Heart left ventricle (tissue), 13 donors: ENCODE measurements around the gene SH3PXD2A.

Source experiments
- POLR2A ChIP-seq, 2 donors: fragments of 450-650 bp; IDR thresholded peaks; one replicate each; pipeline ENCODE4 v1.6.1; 2017; ENCODE audit warnings: antibody characterized with exemption in 2 of 2, mild to moderate bottlenecking in 2 of 2, moderate library complexity in 2 of 2
- TF ChIP-seq, protein P1 (sequence below), 12 donors: fragments of 200-600 bp; sonication (generic) in 4 of 12; IDR thresholded peaks; one replicate each; pipeline versions ENCODE4 v1.5.0 to v1.8.0; 2018 to 2022; ENCODE audit warnings: antibody characterized with exemption in 12 of 12, mild to moderate bottlenecking in 5 of 12
- donor health status: ischemic (EF 13 %, LVEDD 7.1; RV severe dilation, severe dysfunction).
- donor health status: DM: no; HTN: yes; CAD: no.
- donor health status: DM: no; HTN: no; CAD: no.
- donor health status: ischemic (EF 25% LVEDD 6.9; RV normal size, moderate dysfunction).
- donor health status: ischemic (EF 25% LVEDD 5.7; RV mildly dilated, moderate dysfunction).
- donor health status: ischemic (EF 35%, LVEDD 5.7; RV mildly dilated, moderate dysfunction).
- donor health status: nonischemic (EF 11% LVEDD 7.7; RV severe dilation, severe dysfunction).
- donor health status: DM: yes; HTN: yes; CAD: no.
- donor health status: PGD.
- donor health status: ischemic (EF 29% LVEDD 5.4; RV normal size, mild dysfunction).
- donor health status: nonischemic (EF 23%, LVEDD 6.1; RV moderate dilation, normal function).

DNA sequence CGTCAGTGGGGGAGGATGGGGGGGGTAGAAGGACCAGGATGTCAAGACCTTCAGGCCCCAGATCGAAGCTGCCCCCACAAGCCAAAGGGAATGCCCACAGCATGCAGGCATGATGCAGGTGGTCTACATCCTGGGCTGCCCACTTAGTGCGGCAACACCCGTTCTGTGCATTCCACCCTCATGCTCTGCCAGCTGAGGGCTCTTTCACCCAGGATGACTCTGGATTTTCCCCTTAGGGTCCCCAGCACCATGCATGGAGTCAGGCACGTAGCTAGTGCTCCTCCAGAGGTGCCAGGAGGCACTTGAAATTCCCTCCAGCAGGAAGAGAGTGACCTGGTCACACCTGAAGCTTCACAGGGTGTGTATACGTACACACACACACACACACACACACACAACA is 66.2 kb downstream of the SH3PXD2A start:
- TF ChIP-seq, protein P1, sequence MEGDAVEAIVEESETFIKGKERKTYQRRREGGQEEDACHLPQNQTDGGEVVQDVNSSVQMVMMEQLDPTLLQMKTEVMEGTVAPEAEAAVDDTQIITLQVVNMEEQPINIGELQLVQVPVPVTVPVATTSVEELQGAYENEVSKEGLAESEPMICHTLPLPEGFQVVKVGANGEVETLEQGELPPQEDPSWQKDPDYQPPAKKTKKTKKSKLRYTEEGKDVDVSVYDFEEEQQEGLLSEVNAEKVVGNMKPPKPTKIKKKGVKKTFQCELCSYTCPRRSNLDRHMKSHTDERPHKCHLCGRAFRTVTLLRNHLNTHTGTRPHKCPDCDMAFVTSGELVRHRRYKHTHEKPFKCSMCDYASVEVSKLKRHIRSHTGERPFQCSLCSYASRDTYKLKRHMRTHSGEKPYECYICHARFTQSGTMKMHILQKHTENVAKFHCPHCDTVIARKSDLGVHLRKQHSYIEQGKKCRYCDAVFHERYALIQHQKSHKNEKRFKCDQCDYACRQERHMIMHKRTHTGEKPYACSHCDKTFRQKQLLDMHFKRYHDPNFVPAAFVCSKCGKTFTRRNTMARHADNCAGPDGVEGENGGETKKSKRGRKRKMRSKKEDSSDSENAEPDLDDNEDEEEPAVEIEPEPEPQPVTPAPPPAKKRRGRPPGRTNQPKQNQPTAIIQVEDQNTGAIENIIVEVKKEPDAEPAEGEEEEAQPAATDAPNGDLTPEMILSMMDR (IDR thresholded peaks at IDR 0.05): no peak
- TF ChIP-seq POLR2A (IDR thresholded peaks at IDR 0.05): no peak
